Activated T-helper 2 cell treated with anti-CD3 and anti-CD28 coated beads, Interferon-gamma antibody, Interleukin-2, Interleukin-4, amounts not matched to agents 10 μg/mL and 5 μg/mL and 100 μg/mL, durations not matched to agents 14 hours and 24 hours and 36 hours (primary cell): ENCODE measurements around the gene GTF2H2C. TPM values are rescaled to one million over a fixed set of nuclear protein-coding genes. Genes with fewer than 3 reads are reported as not detected.
A peak's percentile ranks its signal among the peaks of the same experiment; 100 is the strongest.
"Not testable (repeated sequence)": the region's sequence is repeated elsewhere in the genome, so short reads cannot be mapped to it uniquely, and the experiment has no call there.

ENCODE experiments used
- DNase-seq: peaks from one replicate; pipeline ENCODE4 v3.0.0; 2021; ENCODE audit warnings: low spot score
- H3K27ac Mint-ChIP-seq: one replicate; pipeline ENCODE4 v1.8.0; 2021; ENCODE audit warnings: mixed read lengths
- H3K27me3 Mint-ChIP-seq: one replicate; pipeline ENCODE4 v1.8.0; 2021; ENCODE audit warnings: low read depth, mixed read lengths
- H3K36me3 Mint-ChIP-seq: one replicate; pipeline ENCODE4 v1.8.0; 2021; ENCODE audit warnings: low read depth, mixed read lengths
- H3K4me1 Mint-ChIP-seq: one replicate; pipeline ENCODE4 v1.8.0; 2021; ENCODE audit warnings: low read depth, mixed read lengths
- H3K4me3 Mint-ChIP-seq: one replicate; pipeline ENCODE4 v1.8.0; 2021; ENCODE audit warnings: low read depth, mild to moderate bottlenecking, moderate library complexity, mixed read lengths
- H3K9me3 Mint-ChIP-seq: one replicate; pipeline ENCODE4 v1.8.0; 2021; ENCODE audit warnings: mixed read lengths
- intact Hi-C: fragments of 100-400 bp; cut with micrococcal nuclease; formaldehyde crosslinking; loops from one replicate; pipeline ENCODE4 v1.15.1; 2023
- total RNA-seq: library from RNA; stranded (reverse); gene quantifications from 2 replicates; pipeline ENCODE4 v1.2.3, GENCODE V29; 2022

Gene GTF2H2C
- total RNA-seq, 1 donor from 2014 or later, result 49.5 TPM

DNA sequence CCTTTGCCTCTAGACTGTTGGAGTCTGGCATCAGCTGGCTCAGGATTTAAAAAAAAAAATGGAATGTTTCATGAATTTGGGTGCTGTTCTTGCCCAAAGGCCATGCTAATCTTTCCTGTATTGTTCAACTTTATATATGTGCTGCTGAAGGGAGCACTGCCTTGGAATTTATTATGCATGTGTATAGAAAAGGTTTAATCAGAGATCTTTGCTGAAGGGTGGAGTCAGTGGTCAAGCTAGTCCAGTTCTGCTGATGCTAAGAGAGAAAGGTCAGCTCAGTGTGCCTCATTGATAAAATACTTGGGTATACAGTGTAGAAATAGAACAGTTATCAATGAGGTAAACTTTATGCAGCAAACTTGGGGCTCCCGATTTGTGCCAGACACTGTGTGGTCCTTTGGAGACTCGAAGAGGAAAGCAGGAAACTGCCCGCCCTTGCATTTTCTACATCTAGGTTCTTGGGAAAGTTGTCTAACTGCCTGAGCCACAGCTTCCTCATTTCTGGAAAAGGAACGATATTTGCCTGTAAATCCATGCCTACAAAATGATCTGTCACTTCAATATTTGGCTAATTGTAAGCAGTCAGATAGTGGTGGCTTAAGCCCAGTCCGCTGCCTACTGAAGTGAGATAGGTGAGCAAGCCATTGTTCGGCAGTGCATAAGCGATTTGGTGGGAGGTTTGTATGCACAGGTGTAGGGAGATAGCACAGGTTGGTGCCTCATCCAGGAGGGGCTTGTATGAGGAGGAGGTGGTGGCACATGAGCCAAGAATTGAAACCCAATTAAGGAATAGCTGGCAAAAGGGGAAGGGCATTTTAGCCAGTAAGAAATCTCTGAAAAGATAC, 29.2 kb upstream of the GTF2H2C start:
- peaks cover 5% of the 10 kb centered on the region for H3K27me3 Mint-ChIP-seq
- no peak for DNase-seq
- no peak overlapping the region for H3K4me3 Mint-ChIP-seq
- no peaks in the 10 kb centered on the region for H3K36me3 Mint-ChIP-seq
- no peak overlapping the region for H3K27ac Mint-ChIP-seq
- no peaks in the 10 kb centered on the region for H3K4me1 Mint-ChIP-seq
- intact Hi-C loops, result no loop called here
- H3K9me3 Mint-ChIP-seq, result no peaks in the 10 kb centered on the region

DNA sequence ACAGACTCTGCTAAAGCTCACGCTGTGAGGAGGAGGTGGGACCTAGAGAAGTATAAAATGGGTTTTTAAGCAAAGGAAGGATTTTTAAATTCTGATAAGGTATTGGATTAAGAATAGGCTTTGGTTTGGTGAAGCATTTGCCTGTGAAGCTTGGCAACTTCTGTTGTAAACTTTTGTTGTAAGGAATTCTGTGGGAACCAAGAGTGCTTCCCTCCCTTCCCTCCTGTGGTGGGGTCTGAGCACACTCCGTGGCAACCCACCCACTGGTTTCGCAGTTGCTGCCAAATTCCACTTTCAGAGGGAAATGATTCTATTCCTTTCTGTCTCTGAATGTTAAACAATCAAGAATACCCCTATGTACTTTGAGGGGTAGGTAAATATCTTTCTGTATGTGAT, 28.6 kb upstream of the GTF2H2C start:
- Mint-ChIP-seq H3K27ac (no peak overlapping the region), H3K27me3 (peaks cover 5% of the 10 kb centered on the region), H3K36me3 (no peaks in the 10 kb centered on the region), H3K9me3 (no peaks in the 10 kb centered on the region), H3K4me3 (no peak overlapping the region), H3K4me1 (no peaks in the 10 kb centered on the region)
- no peak for DNase-seq
- intact Hi-C loops, result no loop called here

DNA sequence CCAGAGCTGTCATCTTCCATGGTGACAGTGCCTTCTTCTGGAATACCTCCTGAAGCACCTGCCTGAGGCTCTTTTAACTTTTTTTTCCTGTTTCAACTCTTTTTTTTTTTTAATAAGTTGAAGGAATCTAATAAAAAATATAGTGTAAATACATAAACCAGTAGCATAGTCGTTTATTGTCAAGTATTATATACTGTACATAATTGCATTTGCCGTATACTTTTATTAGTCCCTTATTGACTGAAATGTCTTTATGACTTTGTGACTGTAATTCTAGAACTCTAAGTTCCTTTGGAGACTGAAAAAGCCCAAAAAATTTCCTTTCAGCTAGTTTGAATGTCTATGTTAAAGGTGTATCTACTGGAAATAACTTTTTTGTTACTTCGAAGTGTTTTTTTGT, 22.1 kb upstream of the GTF2H2C start:
- H3K4me3 Mint-ChIP-seq, H3K27me3 Mint-ChIP-seq, H3K4me1 Mint-ChIP-seq, intact Hi-C loops, H3K9me3 Mint-ChIP-seq, H3K36me3 Mint-ChIP-seq, DNase-seq, H3K27ac Mint-ChIP-seq: not testable (repeated sequence)

DNA sequence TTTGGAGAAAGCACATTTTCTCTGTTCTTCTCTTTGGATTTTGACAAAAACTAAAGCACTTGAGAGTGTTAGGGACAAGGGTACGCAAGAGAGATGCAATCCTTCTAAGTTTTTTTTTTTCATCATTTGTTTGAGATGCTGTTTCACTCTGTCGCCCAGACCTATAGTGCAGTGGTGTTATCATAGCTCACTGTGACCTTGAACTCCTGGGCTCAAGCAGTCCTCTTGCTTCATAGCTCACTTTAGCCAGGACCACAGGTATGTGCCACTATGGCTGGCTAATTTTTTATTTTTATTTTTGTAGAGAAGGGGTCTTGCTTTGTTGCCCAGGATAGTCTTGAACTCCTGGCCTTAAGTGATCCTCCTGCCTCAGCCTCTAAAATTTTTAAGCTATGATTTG, 21.3 kb upstream of the GTF2H2C start:
- H3K27ac Mint-ChIP-seq, H3K9me3 Mint-ChIP-seq, H3K27me3 Mint-ChIP-seq, intact Hi-C loops, H3K36me3 Mint-ChIP-seq, H3K4me3 Mint-ChIP-seq, DNase-seq, H3K4me1 Mint-ChIP-seq: not testable (repeated sequence)

DNA sequence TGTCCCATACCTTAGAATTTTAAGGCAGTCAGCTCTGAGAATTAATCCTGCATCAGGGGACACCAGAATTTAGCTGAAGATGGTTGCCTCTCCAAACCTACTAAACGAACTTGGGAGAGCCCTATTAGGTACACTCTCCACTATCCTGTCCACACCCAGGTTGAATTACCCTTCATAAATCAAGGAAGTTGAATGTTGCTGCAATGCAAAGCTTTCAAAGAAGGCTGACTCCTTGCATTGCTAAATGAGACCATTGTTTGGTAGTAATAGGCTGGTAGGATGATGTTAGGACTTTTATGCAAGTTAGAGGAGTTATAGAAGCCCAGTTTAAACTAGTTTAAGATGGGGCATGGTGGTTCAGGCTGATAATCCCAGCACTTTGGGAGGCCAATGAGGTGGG, 18.6 kb upstream of the GTF2H2C start:
- H3K4me3 Mint-ChIP-seq, H3K36me3 Mint-ChIP-seq, H3K27ac Mint-ChIP-seq, intact Hi-C loops, H3K4me1 Mint-ChIP-seq, DNase-seq, H3K27me3 Mint-ChIP-seq, H3K9me3 Mint-ChIP-seq: not testable (repeated sequence)

DNA sequence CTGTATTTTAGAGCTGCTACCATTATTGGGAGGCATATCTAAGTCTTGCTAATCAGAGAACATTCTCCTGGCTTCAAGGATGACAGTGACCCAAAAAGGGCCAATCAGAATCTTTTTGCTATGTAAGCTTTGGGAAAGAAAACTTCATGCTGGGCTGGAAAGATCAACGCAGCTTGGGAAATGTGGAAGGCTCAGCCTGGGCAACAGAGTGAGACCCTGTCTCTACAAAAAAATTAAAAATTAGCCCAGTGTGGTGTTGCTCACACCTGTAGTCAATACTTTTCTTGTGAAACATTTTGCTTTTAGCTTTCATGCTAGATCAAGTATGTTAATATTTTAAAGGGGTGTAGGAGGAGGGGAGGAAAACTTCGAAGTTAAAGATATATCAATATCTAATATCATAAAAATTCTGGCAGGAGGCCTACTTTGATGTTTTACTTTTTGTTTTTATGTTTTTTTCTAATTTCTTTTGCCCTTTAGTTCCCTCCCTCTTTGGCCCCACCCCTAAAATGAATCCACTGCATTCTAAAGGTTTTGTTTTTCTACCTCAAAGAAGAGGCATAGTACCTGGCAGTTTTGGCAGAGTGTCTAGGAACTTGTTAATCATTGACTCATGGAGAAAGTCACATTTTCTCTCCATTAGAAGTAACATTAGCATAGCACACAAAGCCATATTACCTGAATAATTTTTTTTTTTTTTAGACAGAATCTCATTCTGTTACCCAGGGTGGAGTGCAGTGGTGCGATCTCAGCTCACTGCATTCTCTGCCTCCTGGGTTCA, 17.0 kb upstream of the GTF2H2C start:
- H3K4me3 Mint-ChIP-seq, H3K4me1 Mint-ChIP-seq, H3K27ac Mint-ChIP-seq, intact Hi-C loops, DNase-seq, H3K36me3 Mint-ChIP-seq, H3K9me3 Mint-ChIP-seq, H3K27me3 Mint-ChIP-seq: not testable (repeated sequence)

DNA sequence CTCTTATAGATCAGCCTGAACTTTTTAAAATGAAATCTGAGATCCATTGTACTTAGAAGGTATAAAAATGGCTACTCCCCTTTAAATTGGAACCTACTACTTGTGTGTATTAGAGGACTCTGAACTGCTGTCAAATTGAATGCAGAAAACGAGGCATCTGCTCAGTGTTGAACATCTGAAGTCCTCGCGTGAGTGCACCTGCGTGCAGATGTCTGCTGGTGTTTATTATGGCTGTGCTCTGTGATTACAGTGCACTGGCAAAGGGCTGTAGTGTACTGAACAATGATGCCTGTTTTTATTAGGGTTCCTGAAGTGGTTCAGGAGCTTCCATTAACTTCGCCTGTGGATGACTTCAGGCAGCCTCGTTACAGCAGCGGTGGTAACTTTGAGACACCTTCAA, 15.4 kb upstream of the GTF2H2C start:
- DNase-seq, H3K27ac Mint-ChIP-seq, H3K36me3 Mint-ChIP-seq, intact Hi-C loops, H3K4me1 Mint-ChIP-seq, H3K27me3 Mint-ChIP-seq, H3K9me3 Mint-ChIP-seq, H3K4me3 Mint-ChIP-seq: not testable (repeated sequence)

DNA sequence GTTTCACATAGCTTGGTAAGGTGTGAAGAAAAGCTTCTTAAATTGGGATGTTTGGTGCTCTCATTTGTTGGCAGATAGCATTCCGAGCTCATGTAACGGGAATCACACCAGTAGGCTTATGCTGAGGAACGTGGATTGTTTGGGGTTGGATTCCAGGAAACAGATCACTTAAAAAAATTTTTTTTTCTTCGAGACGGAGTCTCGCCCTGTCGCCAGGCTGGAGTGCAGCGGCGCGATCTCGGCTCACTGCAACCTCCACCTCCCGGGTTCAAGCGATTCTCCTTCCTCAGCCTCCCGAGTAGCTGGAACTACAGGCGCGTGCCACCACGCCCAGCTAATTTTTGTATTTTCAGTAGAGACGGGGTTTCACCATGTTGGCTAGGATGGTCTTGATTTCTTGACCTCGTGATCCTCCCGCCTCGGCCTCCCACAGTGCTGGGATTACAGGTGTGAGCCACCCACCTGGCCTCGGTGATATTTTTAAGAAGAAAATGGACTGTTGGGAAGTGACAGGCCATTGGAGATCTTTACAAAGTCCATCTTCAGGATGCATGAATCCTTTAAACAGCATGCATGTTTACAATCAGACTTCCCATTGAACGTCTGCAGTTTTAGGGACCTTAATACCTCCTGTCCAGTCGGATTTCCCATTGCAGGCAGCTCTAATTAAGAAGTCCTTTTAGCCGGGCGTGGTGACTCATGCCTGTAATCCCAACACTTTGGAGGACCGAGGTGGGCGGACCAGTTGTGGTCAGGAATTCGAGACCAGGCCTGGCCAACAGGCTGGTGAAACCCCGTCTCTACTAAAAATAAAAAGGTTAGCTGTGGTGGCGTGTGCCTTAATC, 818 bp downstream of the GTF2H2C start:
- H3K27ac Mint-ChIP-seq, H3K36me3 Mint-ChIP-seq: not testable (repeated sequence)

DNA sequence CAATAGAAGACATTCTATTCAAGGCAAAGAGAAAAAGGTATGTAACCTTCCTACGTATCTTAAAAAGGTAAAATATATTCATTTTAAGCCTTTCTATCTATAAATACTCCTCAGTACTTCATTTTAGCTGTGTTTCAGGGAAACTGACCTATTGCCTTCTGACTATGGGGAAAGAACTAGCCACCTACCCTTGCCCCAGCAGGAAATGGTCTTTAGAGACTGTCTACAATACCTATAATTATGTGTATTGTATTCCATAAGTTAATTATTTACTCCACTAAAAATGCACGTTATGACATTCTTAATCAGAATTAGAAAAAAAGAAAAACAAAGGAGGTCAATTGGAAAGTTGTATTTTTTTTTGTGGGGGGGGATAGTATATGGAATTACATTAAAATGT, 6.2 kb downstream of the GTF2H2C start:
- H3K36me3 Mint-ChIP-seq, H3K27ac Mint-ChIP-seq, intact Hi-C loops, H3K4me1 Mint-ChIP-seq, H3K27me3 Mint-ChIP-seq, H3K9me3 Mint-ChIP-seq, H3K4me3 Mint-ChIP-seq, DNase-seq: not testable (repeated sequence)

More for the DNA sequence above, 818 bp downstream of the GTF2H2C start:
- H3K9me3 Mint-ChIP-seq, H3K27me3 Mint-ChIP-seq, DNase-seq, H3K4me1 Mint-ChIP-seq, intact Hi-C loops: not testable (repeated sequence)
- peak overlapping the region; percentile 60 for H3K4me3 Mint-ChIP-seq

DNA sequence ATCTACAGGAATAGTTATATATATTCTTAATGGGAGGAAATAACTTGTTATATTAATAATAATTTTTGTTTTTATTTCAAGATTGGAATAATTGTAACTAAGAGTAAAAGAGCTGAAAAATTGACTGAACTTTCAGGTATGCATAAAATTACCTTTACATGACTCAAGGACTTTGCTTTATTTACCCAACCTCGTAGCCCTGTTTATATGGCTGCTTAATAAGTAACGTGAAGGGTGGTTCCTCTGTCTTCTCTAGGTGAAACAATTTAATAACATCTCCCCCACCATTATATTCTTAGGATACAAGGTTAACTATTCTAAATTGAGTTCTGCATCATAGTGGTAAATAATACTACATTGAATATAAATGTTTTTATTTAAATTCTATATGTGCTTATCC, 8.1 kb downstream of the GTF2H2C start:
- H3K27ac Mint-ChIP-seq, DNase-seq, H3K36me3 Mint-ChIP-seq, H3K4me1 Mint-ChIP-seq, H3K9me3 Mint-ChIP-seq, intact Hi-C loops, H3K27me3 Mint-ChIP-seq, H3K4me3 Mint-ChIP-seq: not testable (repeated sequence)

DNA sequence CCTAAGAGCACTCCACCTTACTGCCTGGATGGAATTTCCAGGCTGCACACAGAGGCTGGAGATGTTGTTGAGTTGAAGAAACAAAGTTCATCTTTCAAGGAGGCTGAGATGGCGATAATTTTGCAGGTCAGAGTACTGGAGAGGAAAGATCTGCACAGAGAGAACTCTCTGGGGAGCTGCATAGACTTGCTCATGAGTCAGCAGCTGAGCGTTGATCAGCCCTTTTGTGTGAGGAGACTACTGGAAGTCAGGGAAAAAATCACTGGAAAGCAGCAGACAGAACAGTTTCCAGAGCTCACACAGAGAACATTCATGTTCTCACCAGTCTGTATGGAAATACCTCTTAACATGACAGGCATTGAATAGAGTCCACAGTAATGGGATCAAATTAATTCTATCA, 23.4 kb downstream of the GTF2H2C start:
- H3K9me3 Mint-ChIP-seq, H3K4me3 Mint-ChIP-seq, intact Hi-C loops, H3K36me3 Mint-ChIP-seq, H3K4me1 Mint-ChIP-seq, H3K27ac Mint-ChIP-seq, DNase-seq, H3K27me3 Mint-ChIP-seq: not testable (repeated sequence)

DNA sequence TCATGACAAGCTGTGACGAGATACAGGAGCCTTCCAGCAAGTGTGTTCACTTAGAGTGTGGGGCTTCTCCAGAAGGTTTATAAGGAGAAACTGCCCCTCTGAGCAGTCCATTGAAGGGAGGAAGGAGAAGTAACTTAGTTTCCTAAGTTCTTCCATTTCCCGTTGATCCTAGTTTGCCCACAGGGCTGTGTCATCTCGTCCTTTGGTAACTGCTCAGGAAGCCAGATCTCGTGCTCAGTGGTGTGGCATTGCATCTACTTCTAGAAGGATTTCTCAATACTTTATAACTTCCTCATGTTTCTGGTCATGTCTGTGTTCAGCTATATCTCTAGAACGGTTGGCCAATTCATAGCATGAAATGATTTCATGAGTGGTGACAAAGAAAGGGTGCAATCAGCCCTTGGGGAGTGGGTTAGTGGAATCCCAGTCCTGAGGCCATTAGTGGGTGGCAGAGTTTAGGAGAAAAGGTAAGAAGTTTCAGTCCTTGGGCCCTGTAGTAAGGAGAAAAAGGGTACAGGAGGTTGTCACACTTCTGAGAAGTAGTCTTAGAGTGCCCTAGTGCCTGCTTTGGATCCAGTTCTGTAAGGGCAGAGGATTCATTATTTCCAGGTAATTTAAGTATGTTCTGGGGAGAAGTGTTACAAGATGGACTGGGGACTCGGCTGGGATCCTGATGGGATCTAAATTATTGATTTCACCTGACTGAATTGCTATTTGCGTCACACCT, 36.3 kb downstream of the GTF2H2C start:
- H3K4me3 Mint-ChIP-seq, H3K9me3 Mint-ChIP-seq, H3K27me3 Mint-ChIP-seq, DNase-seq, intact Hi-C loops, H3K36me3 Mint-ChIP-seq, H3K4me1 Mint-ChIP-seq, H3K27ac Mint-ChIP-seq: not testable (repeated sequence)
